Colonic mucosa (tissue), 4 donors: Measurements from ENCODE around the gene RNF224. TPM values are rescaled to one million over a fixed set of nuclear protein-coding genes. Genes with fewer than 3 reads are reported as not detected.

Source experiments
- DNase-seq: peaks from one replicate; pipeline ENCODE4 v3.0.0-alpha.2; 2020
- H3K27ac ChIP-seq: fragments of 200-600 bp; one replicate; pipeline ENCODE4 v1.8.0; 2021
- H3K27me3 ChIP-seq: fragments of 200-600 bp; one replicate; pipeline ENCODE4 v1.8.0; 2021
- H3K36me3 ChIP-seq: fragments of 200-600 bp; one replicate; pipeline ENCODE4 v1.8.0; 2021
- H3K4me1 ChIP-seq: fragments of 200-600 bp; one replicate; pipeline ENCODE4 v1.8.0; 2021; ENCODE audit warnings: mild to moderate bottlenecking
- H3K4me3 ChIP-seq: fragments of 200-600 bp; one replicate; pipeline ENCODE4 v1.8.0; 2021
- H3K9ac ChIP-seq, 2 donors: one replicate each; pipeline ENCODE4 v1.7.0; 2013; ENCODE audit warnings: control low read depth in 2 of 2, low read depth in 2 of 2, low read length in 2 of 2
- H3K9me3 ChIP-seq: fragments of 200-600 bp; one replicate; pipeline ENCODE4 v1.8.0; 2021
- CTCF ChIP-seq: fragments of 200-600 bp; IDR thresholded peaks from one replicate; pipeline ENCODE4 v1.8.0; 2022; ENCODE audit warnings: antibody characterized with exemption, mild to moderate bottlenecking
- intact Hi-C: fragments of 100-400 bp; cut with DNase I; formaldehyde crosslinking; loops from one replicate; pipeline ENCODE4 v1.14.1; 2022
- total RNA-seq, 2 donors: library from RNA; stranded (reverse); fragmentation: NEBNext Ultra II Directional in 1 of 2; extraction: Animal tissue kit (Norgen Biotek cat#: 25700) in 1 of 2; gene quantifications; one replicate each; pipeline ENCODE4 v1.2.1, GENCODE V29; 2021
- donor health status: healthy.
- donor health status: DM: no; HTN: no; CAD: no.
- donor health status: DM: no; HTN: no; CAD: no.

RNF224 gene
- total RNA-seq, 2 donors from 2014 or later, result not detected

- intact Hi-C loops, result no loop called here
- H3K27ac ChIP-seq, result no peak overlapping the region
- H3K9me3 ChIP-seq, result no peaks in the 10 kb centered on the region
- H3K4me1 ChIP-seq, result peaks cover 13% of the 10 kb centered on the region
- no peaks in the 10 kb centered on the region for H3K36me3 ChIP-seq
- H3K4me3 ChIP-seq, result no peak overlapping the region
- H3K9ac ChIP-seq, result no peak overlapping the region
- no peak for DNase-seq
- TF ChIP-seq CTCF, result no peak
- H3K27me3 ChIP-seq, result no peaks in the 10 kb centered on the region
Observed at GRCh38 chr9:137220317-137221094, 6.8 kb upstream of the RNF224 start.

DNA sequence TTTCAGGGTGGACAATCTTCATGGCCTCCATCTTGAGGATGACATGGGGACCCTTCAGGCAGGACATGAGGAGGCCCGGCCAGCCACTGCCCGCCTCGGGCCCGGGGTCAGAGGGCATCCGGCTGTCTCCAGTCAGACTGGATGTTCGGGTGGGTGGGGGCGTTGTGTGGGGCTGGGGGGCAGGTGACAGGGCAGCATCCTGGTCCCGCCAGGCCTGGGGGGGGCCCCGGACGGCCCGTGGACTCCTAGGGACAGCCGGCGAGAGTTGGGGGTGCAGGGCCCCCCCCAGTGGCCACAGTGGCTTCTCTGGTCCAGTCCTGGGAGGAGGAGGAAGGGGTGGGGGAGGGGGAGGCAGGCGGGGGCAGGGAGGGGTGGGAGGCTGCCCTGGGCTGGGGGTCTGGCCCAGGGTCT, 6.2 kb upstream of the RNF224 start:
- Histone ChIP-seq H3K4me1 (peaks cover 13% of the 10 kb centered on the region), H3K36me3 (no peaks in the 10 kb centered on the region), H3K4me3 (no peak overlapping the region), H3K9me3 (no peaks in the 10 kb centered on the region), H3K27me3 (no peaks in the 10 kb centered on the region), H3K9ac (no peak overlapping the region), H3K27ac (no peak overlapping the region)
- DNase-seq, result no peak
- TF ChIP-seq CTCF, result no peak
- intact Hi-C loops, result no loop called here

DNA sequence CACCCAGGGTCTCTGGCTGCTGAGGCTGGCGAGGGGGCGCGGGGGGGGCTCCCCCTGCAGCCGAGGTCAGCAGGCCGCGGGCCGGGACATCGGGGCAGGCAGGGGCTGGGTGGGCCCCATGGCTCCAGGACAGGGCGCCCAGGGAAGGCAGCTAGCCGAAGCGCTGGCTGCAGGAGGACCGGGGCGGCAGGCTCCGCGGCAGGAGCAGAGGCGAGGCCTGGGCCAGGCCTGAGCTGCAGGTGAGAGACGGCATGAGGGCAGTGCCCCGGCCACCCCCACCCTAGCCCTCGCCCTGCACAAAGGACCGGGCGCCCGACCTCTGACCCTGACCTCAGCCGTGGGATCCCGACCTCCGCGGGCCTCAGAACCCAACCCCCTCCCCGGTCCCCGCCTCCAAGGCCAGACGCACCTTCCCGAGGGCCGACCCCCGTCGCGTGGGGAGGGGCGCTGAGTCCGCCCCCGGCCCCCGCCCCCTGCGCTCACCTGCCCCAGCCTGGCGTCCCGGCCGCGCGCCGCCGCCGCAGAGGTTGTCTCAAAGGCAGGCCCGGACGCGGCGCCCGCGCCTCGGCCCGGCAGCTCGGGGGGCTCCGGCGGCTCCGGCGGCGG, 5.7 kb upstream of the RNF224 start:
- Histone ChIP-seq H3K9ac (peak overlapping the region; percentile 5 to 54), H3K27ac (no peak overlapping the region), H3K27me3 (no peaks in the 10 kb centered on the region), H3K4me3 (peak overlapping the region; percentile 28), H3K36me3 (no peaks in the 10 kb centered on the region), H3K4me1 (peaks cover 14% of the 10 kb centered on the region), H3K9me3 (no peaks in the 10 kb centered on the region)
- intact Hi-C loops, result no loop called here
- TF ChIP-seq CTCF, result no peak
- DNase-seq, result peak; percentile 56

GRCh38 chr9:137222190-137223077, 4.9 kb upstream of the RNF224 start, which contains the start of gene RNF208:
Gene RNF208, minus strand, starts transcription at chr9:137222240. Its CDS starts 1,028 bp downstream, at chr9:137221212.
- DNase-seq, result peak; percentile 54
- no peaks in the 10 kb centered on the region for H3K27me3 ChIP-seq
- peak within 1 kb of the TSS; percentile 70 for H3K4me3 ChIP-seq
- peaks cover 23% of the 10 kb centered on the region for H3K4me1 ChIP-seq
- H3K27ac ChIP-seq, result peak within 1 kb of the TSS; percentile 83
- H3K9me3 ChIP-seq, result no peaks in the 10 kb centered on the region
- no peak for TF ChIP-seq CTCF
- H3K36me3 ChIP-seq, result no peaks in the 10 kb centered on the region
- intact Hi-C loops, result no loop called here
- H3K9ac ChIP-seq, result peak within 1 kb of the TSS; percentile 73 to 79
